Common myeloid progenitor, CD34-positive (primary cell): Measurements from ENCODE around the gene TMEM94.
A peak's percentile ranks its signal among the peaks of the same experiment; 100 is the strongest.

Source experiments
- CTCF ChIA-PET: fragments of 350-600 bp; sonication (Branson Sonifier 250); formaldehyde crosslinking; loops from one replicate; lab custom pipeline; 2021; ENCODE audit warnings: antibody characterized with exemption; lab: Charles Lee
- POLR2A ChIA-PET: fragments of 350-600 bp; sonication (Branson Sonifier 250); formaldehyde crosslinking; loops from one replicate; lab custom pipeline; 2021; ENCODE audit warnings: antibody characterized with exemption; lab: Charles Lee
- DNase-seq, 3 donors: peaks; one replicate each; pipeline versions ENCODE4 v3.0.0 to v3.0.0-alpha.2; 2013
- H3K27ac ChIP-seq, 2 experiments: 1 replicate in 1 of 2; 2 replicates in 1 of 2; pipeline ENCODE4 v1.7.0; 2013; ENCODE audit warnings: inconsistent platforms in 2 of 2, low read length in 2 of 2, mild to moderate bottlenecking in 2 of 2, low read depth in 1 of 2, moderate library complexity in 1 of 2; ENCODE audit not compliant: severe bottlenecking in 2 of 2, insufficient read depth in 1 of 2, poor library complexity in 1 of 2
- H3K27me3 ChIP-seq, 5 experiments: replicated peaks in 2 of 5; 1 replicate in 3 of 5; 2 replicates in 2 of 5; pipeline versions ENCODE4 v1.6.1 to v1.7.0; 2013; ENCODE audit warnings: low read length in 4 of 5, mild to moderate bottlenecking in 2 of 5, moderate library complexity in 2 of 5, inconsistent platforms in 1 of 5; ENCODE audit not compliant: insufficient read depth in 5 of 5, control insufficient read depth in 4 of 5
- H3K36me3 ChIP-seq, 4 experiments: 1 replicate in 2 of 4; 2 replicates in 2 of 4; pipeline versions ENCODE4 v1.6.1 to v1.7.0; 2013; ENCODE audit warnings: low read length in 3 of 4, control low read depth in 1 of 4, mild to moderate bottlenecking in 1 of 4; ENCODE audit not compliant: control insufficient read depth in 4 of 4, insufficient read depth in 4 of 4
- H3K4me1 ChIP-seq, 4 experiments: 1 replicate in 3 of 4; 2 replicates in 1 of 4; pipeline versions ENCODE4 v1.6.1 to v1.7.1; 2013; ENCODE audit warnings: low read length in 3 of 4, mild to moderate bottlenecking in 3 of 4, control low read depth in 1 of 4, inconsistent platforms in 1 of 4, moderate library complexity in 1 of 4; ENCODE audit not compliant: control insufficient read depth in 4 of 4, insufficient read depth in 4 of 4; ENCODE audit errors: control extremely low read depth in 1 of 4
- H3K4me3 ChIP-seq, 7 experiments: 1 replicate in 4 of 7; 2 replicates in 3 of 7; pipeline versions ENCODE4 v1.5.1 to v1.7.0; 2013; ENCODE audit warnings: mild to moderate bottlenecking in 7 of 7, low read length in 6 of 7, moderate library complexity in 6 of 7, inconsistent platforms in 2 of 7, low read depth in 2 of 7, control low read depth in 1 of 7; ENCODE audit not compliant: insufficient read depth in 4 of 7, control insufficient read depth in 1 of 7; ENCODE audit errors: extremely low read depth in 1 of 7
- H3K9me3 ChIP-seq, 5 experiments: 1 replicate in 4 of 5; 2 replicates in 1 of 5; pipeline versions ENCODE4 v1.6.1 to v1.7.1; 2013; ENCODE audit warnings: low read length in 4 of 5, mild to moderate bottlenecking in 2 of 5, inconsistent platforms in 1 of 5, low read depth in 1 of 5, moderate library complexity in 1 of 5; ENCODE audit not compliant: control insufficient read depth in 4 of 5, insufficient read depth in 2 of 5; ENCODE audit errors: control extremely low read depth in 1 of 5
- WGBS: methylation state at CpG from one replicate; pipeline ENCODE4 v1.1.5; 2013; ENCODE audit not compliant: insufficient coverage; 5-methylcytosine and 5-hydroxymethylcytosine counted together

The TMEM94 gene

DNA sequence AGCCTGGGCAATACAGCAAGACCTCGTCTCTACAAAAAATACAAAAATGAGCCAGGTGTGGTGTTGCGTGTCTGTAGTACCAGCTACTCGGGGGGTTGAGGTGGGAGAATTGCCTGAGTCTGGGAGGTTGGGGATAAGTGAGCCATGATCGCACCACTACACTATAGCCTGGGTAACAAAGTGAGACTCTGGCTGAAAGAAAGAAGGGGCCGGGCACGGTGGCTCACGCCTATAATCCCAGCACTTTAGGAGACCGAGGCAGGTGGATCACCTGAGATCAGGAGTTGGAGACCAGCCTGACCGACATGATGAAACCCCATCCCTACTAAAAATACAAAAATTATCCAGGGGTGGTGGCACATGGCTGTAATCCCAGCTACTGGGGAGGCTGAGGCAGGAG is 40.4 kb upstream of the TMEM94 start:
- CTCF ChIA-PET: interaction anchor here (0.7 kb wide), 1 partner anchor 100 kb away, joined by 3 read pairs; no protein-coding TSS in a partner anchor
- no peak for DNase-seq
- Histone ChIP-seq H3K27me3 (no peaks in the 10 kb centered on the region), H3K36me3 (no peaks in the 10 kb centered on the region), H3K4me3 (no peak overlapping the region), H3K4me1 (peaks cover 3 to 23% (median 17%) of the 10 kb centered on the region in 4 experiments), H3K9me3 (no peaks in the 10 kb centered on the region), H3K27ac (no peak overlapping the region)
- 90% methylated on average over 4 of the region's 9 CpGs for WGBS
- POLR2A ChIA-PET: no interaction called here

DNA sequence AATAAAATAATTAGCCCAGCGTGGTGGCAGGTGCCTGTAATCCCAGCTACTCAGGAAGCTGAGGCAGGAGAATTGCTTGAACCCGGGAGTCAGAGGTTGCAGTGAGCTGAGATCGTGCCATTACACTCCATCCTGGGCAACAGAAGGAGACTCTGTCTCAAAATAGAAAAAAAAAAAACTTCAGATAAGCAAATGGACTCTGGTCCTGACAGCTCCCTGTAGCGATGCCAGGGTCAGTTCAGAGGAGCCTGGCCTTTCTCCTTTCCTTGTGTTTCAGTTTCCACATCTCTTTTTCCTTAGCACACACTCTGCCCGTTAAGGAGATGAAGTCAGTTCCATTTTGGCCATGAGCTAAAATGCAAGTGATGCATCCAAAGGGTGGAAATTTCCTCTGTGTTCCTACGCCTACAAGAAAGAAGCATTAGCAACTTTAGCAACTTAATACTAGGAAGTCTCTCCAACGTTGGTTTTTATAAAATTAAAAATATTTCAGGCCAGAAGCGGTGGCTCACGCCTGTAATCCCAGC is 39.3 kb upstream of the TMEM94 start:
- no peak overlapping the region for H3K4me3 ChIP-seq
- 93% methylated on average over 8 of the region's 9 CpGs for WGBS
- no peaks in the 10 kb centered on the region for H3K9me3 ChIP-seq
- ChIA-PET CTCF (interaction anchor here (1.1 kb wide), 1 partner anchor 149 kb away, joined by 4 read pairs; no protein-coding TSS in a partner anchor), POLR2A (interaction anchor here (0.6 to 1.2 kb wide), 2 partner anchors 16 to 119 kb away, joined by 4 to 6 read pairs; no protein-coding TSS in a partner anchor)
- peaks cover under 1 to 12% (median 9%) of the 10 kb centered on the region in 4 experiments for H3K4me1 ChIP-seq
- H3K27me3 ChIP-seq: no peaks in the 10 kb centered on the region
- H3K27ac ChIP-seq: no peak overlapping the region
- no peaks in the 10 kb centered on the region for H3K36me3 ChIP-seq
- no peak for DNase-seq

DNA sequence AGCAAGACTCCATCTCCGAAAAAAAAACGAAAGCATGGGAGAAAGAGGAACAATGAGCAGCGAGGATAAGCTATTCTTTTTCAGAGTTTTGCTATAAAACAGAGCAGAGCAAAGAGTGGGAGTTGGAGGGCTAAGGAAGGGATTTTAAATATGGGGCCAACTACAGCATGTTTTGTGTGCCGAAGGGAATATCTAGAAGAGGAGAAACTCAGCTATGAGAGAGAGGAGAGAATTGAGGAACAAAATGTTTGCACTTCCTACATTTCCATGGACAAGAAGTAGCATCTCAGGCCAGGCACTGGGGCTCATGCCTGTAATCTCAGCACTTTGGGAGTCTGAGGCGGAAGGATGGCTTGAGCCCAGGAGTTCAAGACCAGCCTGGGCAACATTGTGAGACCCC is 37.9 kb upstream of the TMEM94 start:
- ChIA-PET POLR2A (no interaction called here), CTCF (interaction anchor here (0.7 to 2.1 kb wide), 4 partner anchors 85 to 148 kb away, joined by 3 to 5 read pairs (median 4); partner anchors contain the start of genes MIF4GD and SLC25A19)
- WGBS: 56% methylated on average over 5 of the region's 5 CpGs
- H3K27ac ChIP-seq: no peak overlapping the region
- H3K36me3 ChIP-seq: no peaks in the 10 kb centered on the region
- H3K4me3 ChIP-seq: no peak overlapping the region
- H3K27me3 ChIP-seq: no peaks in the 10 kb centered on the region
- no peaks in the 10 kb centered on the region for H3K9me3 ChIP-seq
- DNase-seq: peak in 2 of 3 donors; percentile 29
- H3K4me1 ChIP-seq: peaks cover 0 to 4% (median 1%) of the 10 kb centered on the region in 4 experiments

DNA sequence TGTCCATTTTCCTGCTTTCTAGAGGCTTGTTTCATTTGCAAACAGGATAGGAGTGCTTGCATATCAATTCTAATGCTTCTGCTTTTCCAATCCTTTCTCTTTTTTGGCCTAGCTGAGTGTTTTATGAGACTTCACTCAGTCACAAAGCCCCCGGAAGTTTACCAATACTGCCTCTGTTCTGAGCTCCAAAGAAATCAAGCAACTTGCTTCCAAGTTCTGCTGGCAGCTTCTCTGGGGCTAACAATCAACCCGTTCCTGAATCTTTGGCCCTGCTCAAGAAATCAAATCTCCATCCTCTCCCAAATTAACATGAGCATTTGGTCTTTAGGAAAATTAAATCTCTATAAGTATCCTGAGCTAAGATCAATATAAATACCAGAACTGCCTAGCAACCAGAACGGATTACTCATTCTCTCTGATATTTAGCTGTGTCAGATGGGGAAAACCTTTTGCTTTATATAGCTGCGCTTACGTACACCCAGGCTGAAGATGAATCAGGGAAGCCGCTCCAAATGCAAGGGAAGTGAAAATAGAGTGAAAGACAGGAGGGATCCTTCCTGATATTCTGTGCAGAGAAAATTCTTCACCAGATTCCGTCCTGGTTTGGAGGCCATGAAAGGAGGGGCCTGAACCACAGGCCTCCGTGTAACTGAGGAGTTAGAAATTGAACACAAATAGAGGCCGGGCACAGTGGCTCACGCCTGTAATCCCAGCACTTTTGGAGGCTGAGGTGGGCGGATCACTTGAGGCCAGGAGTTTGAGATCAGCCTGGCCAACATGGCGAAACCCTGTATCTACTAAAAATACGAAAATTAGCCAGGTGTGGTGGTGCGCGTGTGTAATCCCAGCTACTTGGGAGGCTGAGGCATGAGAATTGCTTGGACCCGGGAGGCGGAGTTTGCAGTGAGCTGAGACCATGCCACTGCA is 27.6 kb upstream of the TMEM94 start:
- Histone ChIP-seq H3K27me3 (no peaks in the 10 kb centered on the region), H3K4me1 (peaks cover 0 to 6% (median 1%) of the 10 kb centered on the region in 4 experiments), H3K9me3 (no peaks in the 10 kb centered on the region), H3K36me3 (no peaks in the 10 kb centered on the region), H3K4me3 (no peak overlapping the region), H3K27ac (no peak overlapping the region)
- WGBS: 98% methylated on average over 15 of the region's 17 CpGs
- ChIA-PET CTCF (interaction anchor here (0.8 to 1.9 kb wide), 5 partner anchors 53 to 190 kb away, joined by 3 to 9 read pairs (median 3); partner anchors contain the start of gene TSEN54), POLR2A (no interaction called here)
- DNase-seq: no peak

DNA sequence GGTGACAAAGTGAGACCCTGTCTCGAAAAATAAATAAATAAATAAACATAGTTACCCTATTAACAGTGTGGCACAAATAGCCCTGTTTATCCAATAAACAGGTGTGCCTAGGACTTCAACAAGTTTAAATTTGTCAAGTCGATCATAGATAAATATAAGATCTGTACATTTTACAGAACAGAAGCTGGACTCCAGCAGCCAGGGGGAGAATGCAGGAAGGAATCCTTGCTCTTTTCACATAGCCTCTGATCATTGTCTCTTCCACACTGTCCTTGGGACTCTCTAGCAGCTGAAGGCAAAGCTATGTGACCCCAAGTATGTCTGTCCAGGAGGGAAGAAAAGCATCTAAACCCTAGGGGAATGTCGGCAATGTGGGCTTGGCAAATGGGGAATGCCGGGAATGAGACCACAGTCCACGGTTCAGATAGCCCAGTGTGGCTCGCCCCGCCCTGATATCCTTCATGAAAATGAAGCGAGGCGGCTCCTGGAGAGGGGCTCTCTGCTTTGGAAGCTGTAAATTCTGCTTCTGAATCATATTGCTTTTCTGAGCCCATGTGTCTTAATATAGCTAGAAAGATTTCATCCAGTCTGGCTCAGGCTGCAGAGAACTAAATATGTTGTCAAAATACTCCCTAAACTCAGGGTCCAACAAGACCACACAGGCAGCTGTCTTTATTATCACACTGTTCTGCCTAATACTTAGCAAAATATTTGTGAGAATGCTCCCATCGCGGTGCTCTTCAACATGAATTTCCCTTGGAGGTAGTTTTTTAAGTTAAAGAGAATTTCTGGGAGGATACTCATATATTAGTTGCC is 26.1 kb upstream of the TMEM94 start:
- Histone ChIP-seq H3K9me3 (no peaks in the 10 kb centered on the region), H3K4me3 (no peak overlapping the region), H3K36me3 (no peaks in the 10 kb centered on the region), H3K4me1 (peaks cover 0 to 6% (median 1%) of the 10 kb centered on the region in 4 experiments), H3K27me3 (no peaks in the 10 kb centered on the region), H3K27ac (no peak overlapping the region)
- CTCF ChIA-PET: interaction anchor here (0.6 to 1.6 kb wide), 7 partner anchors 9 to 171 kb away, joined by 3 to 5 read pairs (median 3); no protein-coding TSS in a partner anchor
- WGBS: 92% methylated on average over 9 of the region's 11 CpGs
- DNase-seq: no peak
- POLR2A ChIA-PET: no interaction called here

DNA sequence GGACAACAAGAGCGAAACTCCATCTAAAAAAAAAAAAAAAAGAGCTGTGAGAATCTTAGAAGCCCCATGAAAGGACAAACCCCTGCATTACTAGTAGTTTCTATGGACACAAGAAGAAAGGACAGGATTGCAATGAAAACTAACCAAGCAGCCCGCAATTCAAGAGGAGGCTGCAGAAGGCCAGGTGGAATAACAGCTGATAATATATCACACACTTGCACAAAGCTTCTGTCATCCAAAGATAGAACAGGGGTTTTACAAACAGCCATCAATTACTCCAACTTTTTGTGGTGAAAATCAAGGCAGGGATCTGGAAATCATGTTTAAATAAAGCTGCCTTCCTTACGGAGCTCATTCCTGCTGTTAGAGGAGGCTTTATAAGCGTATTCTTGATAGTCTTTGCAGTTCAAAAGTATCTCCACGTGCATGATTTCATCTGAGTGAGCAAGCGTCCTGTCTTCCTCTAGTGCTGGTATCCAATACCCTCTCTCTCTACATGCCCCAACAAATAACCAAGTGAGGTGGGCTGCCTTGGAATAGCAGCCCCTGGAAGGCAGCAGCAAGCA is 23.1 kb upstream of the TMEM94 start:
- Histone ChIP-seq H3K27me3 (no peaks in the 10 kb centered on the region), H3K4me3 (no peak overlapping the region), H3K4me1 (peaks cover 0 to 8% (median 4%) of the 10 kb centered on the region in 4 experiments), H3K27ac (no peak overlapping the region), H3K36me3 (no peaks in the 10 kb centered on the region), H3K9me3 (no peaks in the 10 kb centered on the region)
- ChIA-PET POLR2A (no interaction called here), CTCF (interaction anchor here (1.0 to 1.6 kb wide), 3 partner anchors 62 to 144 kb away, joined by 3 to 4 read pairs (median 3); partner anchors contain the start of gene SLC25A19)
- 90% methylated on average over 2 of the region's 6 CpGs for WGBS
- DNase-seq: peak in 1 of 3 donors; percentile 15
